C4-2B (cell line): Measurements from ENCODE around the gene NR4A2.
A peak's percentile ranks its signal among the peaks of the same experiment; 100 is the strongest.

Experiments
- H3K27ac ChIP-seq: fragments of 450-650 bp; 2 replicates; pipeline ENCODE4 v1.5.1; 2017
- CTCF ChIP-seq: fragments of 450-650 bp; conservative IDR thresholded peaks from 2 replicates; pipeline ENCODE4 v1.5.1; 2017; ENCODE audit warnings: mild to moderate bottlenecking
- ZFX ChIP-seq: fragments of 450-650 bp; IDR thresholded peaks from 2 replicates; pipeline ENCODE4 v1.6.1; 2017

Gene NR4A2

GRCh38 chr2:156343940-156344301, 11.4 kb upstream of the NR4A2 start:
- no peak for TF ChIP-seq CTCF
- TF ChIP-seq ZFX = no peak

GRCh38 chr2:156343096-156343939, 10.8 kb upstream of the NR4A2 start:
- H3K27ac ChIP-seq = no peak overlapping the region; the same call in 1 of the 2 replicates
- TF ChIP-seq CTCF = no peak
- TF ChIP-seq ZFX = no peak

More at GRCh38 chr2:156343940-156344301, 11.4 kb upstream of the NR4A2 start:
- no peak overlapping the region for H3K27ac ChIP-seq

- H3K27ac ChIP-seq = peak overlapping the region; percentile 71
- 0 out of 2 replicates have a peak, but pooled peaks have one; percentile 31 for TF ChIP-seq ZFX
- no peak for TF ChIP-seq CTCF
These were observed 10.0 kb upstream of the NR4A2 start for GRCh38 chr2:156342254-156343095.

GRCh38 chr2:156341452-156342253, 9.1 kb upstream of the NR4A2 start:
- H3K27ac ChIP-seq = peak overlapping the region; percentile 71
- TF ChIP-seq CTCF (no peak), ZFX (no peak)

GRCh38 chr2:156340804-156341451, 8.4 kb upstream of the NR4A2 start:
- TF ChIP-seq ZFX = no peak
- no peak for TF ChIP-seq CTCF
- peak overlapping the region; percentile 71 for H3K27ac ChIP-seq

- H3K27ac ChIP-seq = no peak overlapping the region
- TF ChIP-seq ZFX = no peak
These were observed 7.9 kb upstream of the NR4A2 start for GRCh38 chr2:156340377-156340776.

- no peak for TF ChIP-seq ZFX
- H3K27ac ChIP-seq = no peak overlapping the region
These were observed 7.3 kb upstream of the NR4A2 start for GRCh38 chr2:156339865-156340264.
